Ascending aorta (tissue), 2 donors: Measurements from ENCODE around the gene DNAH1. TPM values are rescaled to one million over a fixed set of nuclear protein-coding genes. Genes with fewer than 3 reads are reported as not detected.
A peak's percentile ranks its signal among the peaks of the same experiment; 100 is the strongest.

Source experiments
- DNase-seq, 2 donors: peaks; one replicate each; pipeline ENCODE4 v3.0.0-alpha.2; 2019; ENCODE audit warnings: low spot score in 2 of 2
- H3K27ac ChIP-seq, 2 donors: fragments of 200-600 bp; sonication (generic); one replicate each; pipeline ENCODE4 v1.5.1; 2016 to 2017; ENCODE audit warnings: mild to moderate bottlenecking in 1 of 2
- H3K27me3 ChIP-seq: fragments of 200-600 bp; sonication (generic); one replicate; pipeline ENCODE4 v1.5.1; 2017
- H3K36me3 ChIP-seq, 2 donors: fragments of 200-600 bp; sonication (generic); one replicate each; pipeline ENCODE4 v1.5.1; 2016
- H3K4me1 ChIP-seq, 2 donors: fragments of 200-600 bp; sonication (generic); one replicate each; pipeline ENCODE4 v1.5.1; 2016 to 2017; ENCODE audit warnings: mild to moderate bottlenecking in 1 of 2
- H3K4me3 ChIP-seq, 2 donors: fragments of 200-600 bp; sonication (generic); one replicate each; pipeline ENCODE4 v1.5.1; 2016 to 2017; ENCODE audit warnings: mild to moderate bottlenecking in 1 of 2
- H3K9me3 ChIP-seq, 2 donors: fragments of 200-600 bp; sonication (generic); one replicate each; pipeline ENCODE4 v1.5.1; 2016
- CTCF ChIP-seq, 3 experiments: fragments of 200-600 bp in 2 of 3; fragments of 450-650 bp in 1 of 3; sonication (generic) in 2 of 3; IDR thresholded peaks; one replicate each; pipeline ENCODE4 v1.5.1; 2016 to 2019; ENCODE audit warnings: antibody characterized with exemption in 3 of 3, mild to moderate bottlenecking in 1 of 3, moderate library complexity in 1 of 3
- intact Hi-C: fragments of 100-400 bp; cut with DNase I; formaldehyde crosslinking; loops from one replicate; pipeline ENCODE4 v1.15.1; 2023
- total RNA-seq: library from RNA; depleted of rRNA; stranded (reverse); fragments of >200 nt; gene quantifications from one replicate; pipeline ENCODE4 v1.1.0, GENCODE V29; 2016

Gene DNAH1
- total RNA-seq, 1 donor from 2014 or later = 7.6 TPM

GRCh38 chr3:52289747-52290595, 26.1 kb upstream of the DNAH1 start:
- peak in 1 of 2 donors; percentile 7 for DNase-seq
- no peak for TF ChIP-seq CTCF (IDR thresholded peaks at IDR 0.05)
- Histone ChIP-seq H3K27me3 (no peaks in the 10 kb centered on the region), H3K27ac (no peak overlapping the region), H3K9me3 (no peaks in the 10 kb centered on the region), H3K36me3 (peaks cover 12 to 22% of the 10 kb centered on the region in 2 donors), H3K4me1 (peaks cover 0 to 13% of the 10 kb centered on the region in 2 donors), H3K4me3 (no peak overlapping the region)
- intact Hi-C loops = loop anchor here (5.0 to 10.0 kb wide), 2 partner anchors 242 to 315 kb away; partner anchors contain the start of genes ABHD14A, ABHD14B and NT5DC2

- Histone ChIP-seq H3K4me1 (peaks cover 0 to 13% of the 10 kb centered on the region in 2 donors), H3K9me3 (no peaks in the 10 kb centered on the region), H3K36me3 (peaks cover 12 to 22% of the 10 kb centered on the region in 2 donors), H3K4me3 (no peak overlapping the region), H3K27ac (no peak overlapping the region), H3K27me3 (no peaks in the 10 kb centered on the region)
- intact Hi-C loops = no loop called here
- peak in 1 of 2 donors; percentile 1 for DNase-seq
- TF ChIP-seq CTCF (IDR thresholded peaks at IDR 0.05) = no peak
Measured at GRCh38 chr3:52290596-52291507, 25.3 kb upstream of the DNAH1 start.

- H3K27me3 ChIP-seq = no peaks in the 10 kb centered on the region
- intact Hi-C loops = no loop called here
- no peak for DNase-seq
- H3K36me3 ChIP-seq = peaks cover 12 to 22% of the 10 kb centered on the region in 2 donors
- peak in 2 of 3 experiments; percentile 3 to 26 for TF ChIP-seq CTCF (IDR thresholded peaks at IDR 0.05)
- H3K27ac ChIP-seq = no peak overlapping the region
- H3K9me3 ChIP-seq = no peaks in the 10 kb centered on the region
- no peak overlapping the region for H3K4me3 ChIP-seq
- peaks cover 0 to 11% of the 10 kb centered on the region in 2 donors for H3K4me1 ChIP-seq
Measured at GRCh38 chr3:52291508-52292181, 24.5 kb upstream of the DNAH1 start.

GRCh38 chr3:52292247-52293065, 23.7 kb upstream of the DNAH1 start:
- Histone ChIP-seq H3K9me3 (no peaks in the 10 kb centered on the region), H3K4me3 (no peak overlapping the region), H3K27me3 (no peaks in the 10 kb centered on the region), H3K4me1 (peaks cover 0 to 6% of the 10 kb centered on the region in 2 donors), H3K27ac (no peak overlapping the region), H3K36me3 (peaks cover 12 to 22% of the 10 kb centered on the region in 2 donors)
- TF ChIP-seq CTCF (IDR thresholded peaks at IDR 0.05) = no peak
- intact Hi-C loops = no loop called here
- DNase-seq = no peak
